T follicular helper cell (primary cell): ENCODE results near the gene UNC79.
"Not testable (repeated sequence)": the region's sequence is repeated elsewhere in the genome, so short reads cannot be mapped to it uniquely, and the experiment has no call there.

Experiments
- DNase-seq: peaks from one replicate; pipeline ENCODE4 v3.0.0-alpha.2; 2020; ENCODE audit warnings: low read depth
- total RNA-seq, 2 experiments: gene quantifications; one replicate each; lab custom pipeline; 2026; lab: John Stamatoyannopoulos, UW

UNC79 gene
- total RNA-seq: 0 reads per million in 2 experiments

DNA sequence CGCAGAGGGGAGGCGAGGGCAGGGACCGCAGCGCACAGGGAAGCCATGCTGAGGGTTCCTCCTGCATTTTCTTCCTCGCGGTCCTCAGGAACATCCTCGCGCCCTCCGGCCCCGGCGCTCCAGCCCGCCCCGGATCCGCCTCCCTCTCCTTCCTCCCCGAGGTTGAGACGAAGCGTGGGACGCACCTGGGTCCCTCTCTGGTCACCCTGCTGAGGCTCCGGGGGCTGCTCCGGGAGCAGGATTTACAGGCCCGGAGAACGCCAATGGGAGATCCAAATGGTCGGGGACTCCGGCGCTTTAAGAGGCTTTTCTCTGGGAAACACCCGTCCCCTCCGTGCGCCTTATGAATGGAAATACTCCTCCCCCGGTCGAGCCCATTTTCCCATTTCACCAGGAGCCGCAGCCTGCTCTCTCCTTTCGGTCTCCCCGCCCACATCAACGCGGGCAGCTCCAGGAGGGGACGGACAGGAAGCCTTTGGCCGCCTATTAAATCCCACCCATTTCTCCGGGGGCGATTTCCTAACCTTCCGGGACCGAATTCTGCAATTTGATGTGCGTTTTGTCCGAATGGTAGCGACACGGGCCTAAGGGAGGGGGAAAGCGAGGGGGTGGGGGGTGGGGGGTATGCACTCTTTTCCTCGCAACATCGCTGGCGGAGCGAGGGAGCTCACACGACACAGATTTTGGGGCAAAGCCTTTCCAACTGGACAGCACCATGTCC, at the start of gene UNC79:
Gene UNC79, plus strand, starts transcription at position 625 of the 721 bp plus-strand sequence. Its CDS starts 91 bp downstream, at position 716.
- DNase-seq: no peak

DNA sequence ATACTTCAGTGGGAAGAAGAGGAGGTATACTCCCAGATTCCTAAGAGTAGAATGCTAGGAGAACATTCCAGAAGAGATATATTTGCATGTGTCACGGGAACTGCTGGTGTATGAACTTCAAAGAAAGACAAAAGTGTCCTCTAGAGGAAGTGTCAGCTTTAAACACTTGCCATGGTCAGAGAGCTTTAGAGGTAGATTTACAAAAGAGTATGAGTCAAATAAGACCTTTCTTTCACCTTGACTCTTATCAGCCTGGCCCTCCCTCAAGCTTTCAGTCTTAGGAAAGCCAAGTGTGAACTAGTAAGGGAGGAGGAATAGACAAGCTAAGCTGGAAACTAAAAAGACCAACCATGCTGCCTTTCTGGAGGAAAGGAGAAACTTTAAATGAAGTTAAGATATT, 49.1 kb upstream of the UNC79 start:
- DNase-seq: no peak

DNA sequence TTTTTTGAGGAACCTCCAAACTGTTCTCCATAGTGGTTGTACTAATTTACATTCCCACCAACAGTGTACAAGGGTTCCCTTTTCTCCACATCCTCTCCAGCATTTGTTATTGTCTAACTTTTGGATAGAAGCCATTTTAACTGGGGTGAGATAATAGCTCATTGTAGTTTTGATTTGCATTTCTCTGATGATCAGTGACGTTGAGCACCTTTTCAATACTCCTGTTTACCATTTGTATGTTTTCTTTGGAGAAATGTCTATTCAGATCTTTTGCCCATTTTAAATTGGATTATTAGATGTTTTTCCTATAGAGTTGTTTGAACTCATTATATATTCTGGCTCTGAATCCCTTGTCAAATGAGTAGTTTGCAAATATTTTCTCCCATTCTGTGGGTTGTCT, 46.5 kb upstream of the UNC79 start:
- not testable (repeated sequence) for DNase-seq

GRCh38 chr14:93395231-93395630, 35.5 kb upstream of the UNC79 start:
- no peak for DNase-seq

DNA sequence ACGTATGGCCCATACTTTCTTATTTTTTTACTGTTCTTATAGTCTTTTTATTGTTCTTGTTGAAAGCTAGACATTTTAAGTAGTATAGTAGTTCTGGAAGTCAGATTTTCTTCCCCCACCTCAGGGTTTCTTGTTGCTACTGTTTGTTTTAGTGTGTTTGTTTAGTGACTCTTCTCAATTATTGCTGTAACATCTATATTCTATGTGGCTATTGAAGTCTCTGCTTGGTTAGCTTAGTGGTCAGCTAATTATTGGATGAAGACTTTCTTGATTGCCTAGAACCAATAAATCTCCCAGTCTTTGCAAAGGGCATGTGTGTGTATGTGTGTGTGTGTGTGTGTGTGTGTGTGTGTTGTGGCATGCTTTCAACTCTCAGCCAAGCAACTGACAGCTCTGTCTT, 34.3 kb upstream of the UNC79 start:
- DNase-seq: no peak

GRCh38 chr14:93398491-93398890, 32.2 kb upstream of the UNC79 start:
- DNase-seq: no peak

DNA sequence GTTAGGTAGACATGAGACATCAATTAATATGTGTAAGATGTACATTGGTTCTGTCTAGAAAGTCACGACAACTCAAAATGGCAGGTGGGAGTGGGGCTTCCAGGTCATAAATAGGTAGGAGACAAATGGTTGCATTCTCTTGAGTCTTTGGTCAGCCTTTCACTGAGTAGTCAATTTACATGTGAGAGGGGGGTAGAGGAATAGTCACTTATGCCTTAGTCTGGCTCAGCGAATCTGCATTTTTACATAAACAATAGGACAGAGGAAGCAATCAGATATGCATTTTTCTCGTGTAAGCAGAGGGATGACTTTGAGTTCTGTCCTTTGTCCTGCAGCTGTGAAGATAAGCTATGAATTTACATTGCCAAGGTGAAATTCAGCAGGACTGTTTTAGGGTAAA, 27.8 kb upstream of the UNC79 start:
- DNase-seq: no peak

DNA sequence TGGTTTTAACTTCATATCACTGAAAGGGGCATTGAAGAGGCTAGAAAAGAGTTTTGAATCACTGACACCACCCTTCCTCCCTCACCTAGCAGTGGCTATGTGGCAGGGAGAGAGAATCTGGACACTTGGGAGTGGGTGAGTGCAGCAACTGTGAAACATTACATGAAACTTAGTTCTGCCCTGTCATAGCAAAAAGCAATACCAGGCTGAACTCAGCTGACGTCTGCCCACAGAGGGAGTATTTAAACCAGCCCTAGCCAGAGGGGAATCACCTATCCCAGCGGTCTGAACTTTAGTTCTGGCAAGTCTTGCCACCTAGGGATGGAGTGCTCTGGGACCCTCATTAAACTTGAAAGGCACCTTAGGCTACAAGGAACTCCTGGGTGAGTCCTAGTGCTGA, 20.7 kb upstream of the UNC79 start:
- no peak for DNase-seq

GRCh38 chr14:93410893-93411292, 19.8 kb upstream of the UNC79 start:
- DNase-seq: no peak

DNA sequence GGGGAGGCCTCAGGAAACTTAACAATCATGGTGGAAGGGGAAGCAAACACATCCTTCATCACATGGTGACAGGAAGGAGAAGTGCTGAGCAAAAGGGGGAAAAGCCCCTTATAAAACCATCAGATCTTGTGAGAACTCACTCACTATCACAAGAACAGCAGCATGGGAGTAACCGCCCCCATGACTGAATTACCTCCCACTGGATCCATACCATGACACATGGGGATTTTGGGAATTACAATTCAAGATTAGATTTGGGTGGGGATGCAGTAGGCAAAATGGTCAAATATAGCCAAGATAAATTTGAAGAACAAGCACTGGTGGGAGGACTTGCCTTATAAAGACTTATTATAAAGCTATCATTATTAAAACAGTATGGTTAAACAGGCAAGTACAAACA, 5.6 kb upstream of the UNC79 start:
- DNase-seq: not testable (repeated sequence)

DNA sequence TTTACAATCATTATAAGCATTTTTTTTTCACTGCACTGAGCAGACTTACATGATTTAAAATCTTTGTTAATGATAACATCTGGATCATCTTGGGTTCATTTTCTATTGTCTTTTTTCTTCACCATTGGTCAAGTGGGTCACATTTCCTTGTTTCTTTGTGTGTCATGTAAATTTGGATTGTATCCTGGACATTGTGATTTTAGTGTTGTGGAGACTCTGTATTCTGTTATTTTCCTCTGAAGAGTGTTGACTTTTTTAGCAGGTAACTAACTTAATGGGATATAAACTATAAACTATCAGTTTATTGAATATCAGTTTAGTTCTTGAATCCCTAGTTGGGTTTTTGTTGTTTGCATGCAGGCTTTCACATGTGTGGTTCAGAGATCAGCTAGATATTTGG, 4.0 kb upstream of the UNC79 start:
- DNase-seq: no peak

GRCh38 chr14:93431036-93431670, 414 bp downstream of the UNC79 start:
- no peak for DNase-seq

DNA sequence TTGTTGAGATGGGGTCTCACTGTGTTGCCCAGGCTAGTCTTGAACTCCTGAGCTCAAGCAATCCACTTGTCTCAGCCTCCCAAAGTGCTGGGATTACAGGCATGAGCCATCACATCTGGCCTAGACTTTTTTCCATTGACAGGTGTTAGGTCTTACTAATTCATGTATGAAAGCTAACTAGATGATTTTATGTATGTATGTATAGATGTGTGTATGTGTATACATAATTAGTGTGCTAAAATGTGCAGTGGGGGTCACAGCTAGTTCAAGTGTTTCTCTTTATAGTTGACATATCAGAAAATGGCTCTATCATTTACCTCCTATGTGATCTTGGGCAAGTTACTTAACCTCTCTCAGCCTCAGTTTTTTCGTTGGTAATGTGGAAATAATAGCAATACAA, 23.5 kb downstream of the UNC79 start:
- no peak for DNase-seq

DNA sequence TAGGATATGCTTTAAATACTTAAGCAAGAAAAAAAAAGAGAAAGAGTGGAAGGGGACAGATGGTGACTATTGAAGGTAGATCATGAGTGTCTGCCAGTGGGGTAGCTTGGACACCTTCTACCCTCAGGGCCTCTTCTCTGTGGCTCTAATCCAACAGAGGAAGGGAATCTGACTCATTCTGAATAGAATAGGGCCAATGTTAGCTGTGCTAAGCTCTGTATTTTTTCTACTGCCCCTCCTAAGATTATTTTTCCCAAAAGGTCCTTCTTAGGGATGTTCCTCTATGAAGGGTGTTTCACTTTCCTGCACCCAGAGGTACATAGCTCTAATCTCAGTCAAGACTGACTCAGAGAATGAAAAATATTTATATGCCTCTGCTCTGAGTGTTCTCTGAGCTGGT, 25.6 kb downstream of the UNC79 start:
- no peak for DNase-seq

DNA sequence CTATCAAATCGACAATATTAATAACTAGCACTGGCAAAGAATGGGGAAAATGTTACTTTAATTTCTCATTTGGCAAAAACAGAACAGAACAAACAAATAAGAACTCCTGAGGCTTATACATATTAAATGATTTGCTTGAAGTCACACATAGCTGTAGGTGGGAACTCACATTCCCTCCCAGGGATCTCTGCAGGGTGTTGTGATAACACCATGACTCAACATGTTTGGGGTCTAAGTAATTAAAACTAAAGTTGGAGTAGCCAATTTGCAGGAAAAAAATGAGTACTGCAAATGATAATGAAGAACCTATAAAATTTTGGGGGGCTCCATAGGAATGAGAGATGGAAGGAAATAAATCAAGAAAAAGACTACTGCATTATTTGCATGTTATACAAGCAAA, 27.5 kb downstream of the UNC79 start:
- no peak for DNase-seq

GRCh38 chr14:93462479-93462878, 31.7 kb downstream of the UNC79 start:
- no peak for DNase-seq

DNA sequence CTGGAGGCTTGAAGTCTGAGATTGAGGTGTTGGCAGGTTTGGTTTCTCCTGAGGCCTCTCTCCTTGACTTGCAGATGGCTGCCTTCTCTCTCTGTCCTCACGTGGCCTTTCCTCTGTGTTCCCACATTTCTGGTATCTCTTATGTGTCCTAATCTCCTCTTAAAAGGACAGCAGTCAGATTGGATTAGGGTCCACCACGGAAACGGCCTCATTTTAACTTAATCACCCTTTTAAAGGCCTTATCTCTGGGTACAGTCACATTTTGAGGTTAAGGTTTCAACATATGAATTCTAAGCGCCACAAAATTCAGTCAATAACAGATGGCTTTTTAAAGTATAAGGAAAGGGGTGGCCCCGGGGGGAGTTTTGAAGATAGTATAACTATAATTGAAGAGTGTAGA, 33.5 kb downstream of the UNC79 start:
- no peak for DNase-seq

DNA sequence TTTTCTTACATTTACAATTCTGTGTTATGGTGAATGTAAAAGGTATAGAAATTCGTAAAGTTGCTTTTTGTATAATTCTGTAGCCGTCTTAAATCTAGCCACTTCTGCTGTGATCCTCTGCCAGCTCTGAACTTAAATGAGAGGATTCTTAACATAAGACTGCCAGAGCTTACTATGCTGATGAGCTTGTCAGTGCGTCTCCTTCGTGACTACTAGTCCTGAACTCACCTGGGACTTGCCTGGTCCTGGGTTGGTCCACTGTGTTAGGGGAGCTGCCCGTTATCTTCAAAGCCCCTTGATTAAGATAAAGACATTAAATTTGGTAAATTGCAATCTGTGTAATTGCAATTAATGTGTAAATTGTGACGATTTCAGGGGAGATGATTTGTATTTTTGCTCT, 44.7 kb downstream of the UNC79 start:
- DNase-seq: no peak

DNA sequence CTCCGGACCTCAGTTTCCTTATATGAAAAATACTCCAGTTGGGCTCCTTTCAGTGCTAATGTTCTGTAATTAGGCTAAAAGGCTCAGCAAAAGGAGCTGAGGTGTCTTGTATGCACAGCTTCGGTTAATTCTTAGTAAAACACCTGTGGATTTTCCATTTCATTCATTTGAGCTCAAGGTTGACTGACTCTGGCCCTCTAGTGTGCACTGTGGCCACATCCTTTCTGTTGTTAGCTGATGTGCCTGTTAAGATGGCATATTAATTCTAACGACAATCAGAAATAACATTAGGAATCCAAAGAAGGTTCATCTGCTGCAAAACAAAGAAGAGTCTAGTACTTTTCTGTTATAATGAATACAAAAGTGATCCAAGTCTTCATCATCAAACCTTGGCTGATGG, 45.6 kb downstream of the UNC79 start:
- DNase-seq: no peak

DNA sequence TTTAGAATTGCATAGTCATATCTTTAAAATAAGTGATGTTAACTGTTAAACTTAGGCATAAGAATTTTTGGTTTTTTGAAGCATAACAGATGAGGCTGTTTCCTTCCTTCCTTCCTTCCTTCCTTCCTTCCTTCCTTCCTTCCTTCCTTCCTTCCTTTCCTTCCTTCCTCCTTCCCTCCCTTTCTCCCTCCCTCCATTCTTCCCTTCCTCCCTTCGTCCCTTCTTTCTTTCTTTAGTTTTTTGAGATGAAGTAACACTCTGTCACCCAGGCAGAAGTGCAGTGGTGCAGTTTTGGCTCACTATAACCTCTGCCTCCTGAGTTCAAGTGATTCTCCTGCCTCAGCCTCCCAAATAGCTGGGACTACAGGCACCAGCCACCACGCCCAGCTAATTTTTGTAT, 48.3 kb downstream of the UNC79 start:
- DNase-seq: not testable (repeated sequence)

- DNase-seq: no peak
These were observed 50.1 kb downstream of the UNC79 start for GRCh38 chr14:93480867-93481266.

- no peak for DNase-seq
These were observed 51.0 kb downstream of the UNC79 start for GRCh38 chr14:93481758-93482157.

GRCh38 chr14:93490001-93490400, 59.3 kb downstream of the UNC79 start:
- no peak for DNase-seq

GRCh38 chr14:93493054-93493453, 62.3 kb downstream of the UNC79 start:
- no peak for DNase-seq
